HG03354 (cell line): ENCODE measurements around the gene WWC2.
"Not testable (repeated sequence)": the region's sequence is repeated elsewhere in the genome, so short reads cannot be mapped to it uniquely, and the experiment has no call there.

Source experiments
- ATAC-seq: cut with Tn5 transposase; IDR thresholded peaks from one replicate; pipeline ENCODE4 v1.9.1; 2021; ENCODE audit warnings: mild to moderate bottlenecking; ENCODE audit not compliant: unreplicated experiment, poor library complexity, severe bottlenecking

The WWC2 gene

GRCh38 chr4:183099537-183100297, 660 bp downstream of the WWC2 start:
- ATAC-seq: peak; percentile 16

- no peak for ATAC-seq
Observed at GRCh38 chr4:183100298-183100599, 1.2 kb downstream of the WWC2 start.

- no peak for ATAC-seq
Observed at GRCh38 chr4:183100827-183101226, 1.8 kb downstream of the WWC2 start.

- ATAC-seq: no peak
Observed at GRCh38 chr4:183101956-183102480, 3.0 kb downstream of the WWC2 start.

GRCh38 chr4:183105092-183105491, 6.0 kb downstream of the WWC2 start:
- no peak for ATAC-seq

GRCh38 chr4:183106839-183107238, 7.8 kb downstream of the WWC2 start:
- no peak for ATAC-seq

- no peak for ATAC-seq
Observed at GRCh38 chr4:183107891-183108459, 8.9 kb downstream of the WWC2 start.

- no peak for ATAC-seq
Observed at GRCh38 chr4:183110244-183110643, 11.2 kb downstream of the WWC2 start.

GRCh38 chr4:183111452-183111885, 12.4 kb downstream of the WWC2 start:
- no peak for ATAC-seq

GRCh38 chr4:183118141-183118540, 19.1 kb downstream of the WWC2 start:
- no peak for ATAC-seq

GRCh38 chr4:183118585-183118984, 19.5 kb downstream of the WWC2 start:
- ATAC-seq: no peak

GRCh38 chr4:183121660-183122059, 22.6 kb downstream of the WWC2 start:
- not testable (repeated sequence) for ATAC-seq

GRCh38 chr4:183124228-183124627, 25.2 kb downstream of the WWC2 start:
- ATAC-seq: no peak

- no peak for ATAC-seq
Observed at GRCh38 chr4:183124865-183125264, 25.8 kb downstream of the WWC2 start.

- ATAC-seq: no peak
Observed at GRCh38 chr4:183129125-183129524, 30.1 kb downstream of the WWC2 start.

GRCh38 chr4:183129675-183130074, 30.6 kb downstream of the WWC2 start:
- no peak for ATAC-seq

GRCh38 chr4:183130328-183131155, 31.5 kb downstream of the WWC2 start:
- no peak for ATAC-seq

- ATAC-seq: no peak
Observed at GRCh38 chr4:183132081-183132480, 33.0 kb downstream of the WWC2 start.

GRCh38 chr4:183132865-183133264, 33.8 kb downstream of the WWC2 start:
- ATAC-seq: no peak

- no peak for ATAC-seq
Observed at GRCh38 chr4:183136855-183137254, 37.8 kb downstream of the WWC2 start.
